Measurements from ENCODE around the gene PI4KB. TPM values are rescaled to one million over a fixed set of nuclear protein-coding genes. Genes with fewer than 3 reads are reported as not detected.

PI4KB gene
- 59.9 TPM for total RNA-seq

GRCh38 chr1:151327223-151327902, at the start of gene PI4KB:
PI4KB (minus strand) TSS chr1:151327416; CDS start chr1:151316481, 10,935 bp downstream.

GRCh38 chr1:151372058-151372934, 45.1 kb upstream of the PI4KB start, which contains the start of gene SELENBP1:
SELENBP1 (minus strand) TSS chr1:151372705; CDS start chr1:151372641, 64 bp downstream.

DNA sequence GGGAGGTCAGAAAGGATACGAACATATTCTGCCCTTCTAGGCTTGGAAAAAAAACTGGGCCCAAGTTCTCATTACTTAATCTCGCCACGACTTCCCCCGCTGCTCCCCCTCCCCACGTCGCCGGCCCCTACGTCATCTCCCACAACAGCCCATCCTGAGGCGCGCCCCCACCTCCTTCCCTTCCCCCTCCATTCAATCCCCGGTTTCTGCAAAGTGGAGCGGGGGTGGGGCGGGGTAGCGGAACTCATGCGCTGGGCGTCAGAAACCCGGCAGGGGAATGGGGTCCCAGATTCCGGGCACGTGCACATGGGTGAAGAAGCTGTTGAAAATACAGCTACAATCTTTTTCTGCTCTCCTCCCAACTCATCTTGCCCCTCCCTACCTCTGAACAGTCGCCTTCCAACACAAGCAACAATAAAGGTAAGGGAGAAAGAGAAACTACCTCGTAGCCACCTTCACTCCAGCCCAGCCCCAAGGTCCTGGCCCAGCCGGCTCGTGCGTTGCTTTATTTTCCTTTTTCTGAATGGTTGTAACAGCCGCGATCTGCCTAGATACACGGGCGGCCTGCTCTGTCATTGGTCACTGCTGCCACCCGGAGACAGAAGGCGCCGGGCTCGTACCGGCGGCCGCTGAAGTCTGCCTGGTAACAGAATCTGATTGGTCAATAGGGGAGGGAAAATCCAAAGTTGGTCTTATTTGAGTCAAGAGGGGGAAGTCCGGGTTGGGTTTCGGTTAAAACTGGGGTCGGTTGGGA, 19.7 kb upstream of the PI4KB start, which contains the start of gene RFX5:
RFX5 (minus strand) TSS at position 484 of the 754 bp plus-strand sequence. CDS start 932 bp downstream, outside the sequence.

DNA sequence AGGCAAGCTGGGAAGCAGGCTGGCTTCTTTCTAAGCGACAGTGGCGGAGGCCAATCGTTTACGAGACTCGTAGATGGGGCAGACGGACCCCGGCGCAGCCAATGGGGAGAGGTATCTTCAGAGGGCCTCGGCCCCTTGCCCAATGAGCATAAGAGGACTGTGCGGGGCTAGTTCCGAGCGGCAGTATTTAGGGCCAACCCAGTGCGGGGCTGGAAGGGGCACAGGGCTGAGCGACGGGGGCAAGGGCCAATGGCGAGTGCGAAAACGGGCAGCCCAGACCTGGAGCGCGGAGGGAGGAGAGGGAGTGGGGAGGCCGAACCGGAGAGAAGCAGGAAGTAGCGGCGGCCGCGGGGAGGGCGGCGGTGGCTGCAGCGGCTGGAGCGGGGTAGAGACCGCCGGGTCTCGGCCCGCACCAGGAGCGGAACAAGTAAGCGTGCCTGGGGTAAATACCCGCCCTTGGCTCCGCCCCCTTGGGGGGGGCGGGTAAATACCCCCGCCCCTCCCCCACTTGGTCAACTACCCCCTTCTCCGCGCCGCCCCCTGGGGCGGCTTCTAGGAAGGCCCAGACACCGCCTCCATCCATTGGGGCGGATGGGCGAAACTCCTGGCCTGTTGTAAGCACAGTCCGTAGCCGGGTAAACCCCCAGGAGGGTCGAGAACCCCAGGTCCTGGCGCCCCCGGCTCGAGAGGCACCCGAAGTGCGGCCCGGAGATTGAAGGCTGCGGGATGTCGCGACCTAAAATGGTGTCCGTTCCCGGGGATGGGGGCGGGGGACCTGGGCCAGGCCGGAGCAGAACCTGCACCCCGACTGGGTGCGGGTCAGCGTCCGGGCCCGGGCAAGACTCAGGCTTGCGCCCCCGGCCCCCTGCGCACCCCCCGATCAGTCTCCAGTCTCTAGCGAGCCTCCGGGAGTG, 45.0 kb downstream of the PI4KB start, which contains the start of gene ZNF687:
ZNF687 (plus strand) TSS at position 331 of the 914 bp plus-strand sequence. CDS start 3,993 bp downstream, outside the sequence.

GRCh38 chr1:151254217-151255213, 72.7 kb downstream of the PI4KB start, which contains the start of gene PSMD4:
PSMD4 (plus strand) TSS chr1:151254734; CDS start chr1:151254783, 49 bp downstream.

Other genes with a start within 250 kb of the PI4KB start
- gene SEMA6C, start 180.8 kb downstream of the PI4KB start, total RNA-seq, result 42.6 TPM
- 1.9 TPM for gene TNFAIP8L2, start 170.8 kb downstream of the PI4KB start, total RNA-seq
- gene LYSMD1, start 161.5 kb downstream of the PI4KB start, total RNA-seq, result 19.3 TPM
- gene SCNM1, start 161.3 kb downstream of the PI4KB start, total RNA-seq, result 16.5 TPM
- gene TMOD4, start 151.4 kb downstream of the PI4KB start, total RNA-seq, result not detected
- 52.3 TPM for gene VPS72, start 137.2 kb downstream of the PI4KB start, total RNA-seq
- gene PIP5K1A, start 128.9 kb downstream of the PI4KB start, total RNA-seq, result 117 TPM
- 101 TPM for gene PSMD4, start 72.7 kb downstream of the PI4KB start, total RNA-seq
- gene ZNF687, start 45.1 kb downstream of the PI4KB start, total RNA-seq, result 46.3 TPM
- gene RFX5, start 19.8 kb upstream of the PI4KB start, total RNA-seq, result 34.7 TPM
- 30.8 TPM for gene SELENBP1, start 45.3 kb upstream of the PI4KB start, total RNA-seq
- gene PSMB4, start 72.2 kb upstream of the PI4KB start, total RNA-seq, result 169 TPM
- 117 TPM for gene POGZ, start 132.1 kb upstream of the PI4KB start, total RNA-seq
- 27.3 TPM for gene CGN, start 184.0 kb upstream of the PI4KB start, total RNA-seq
- 16.2 TPM for gene TUFT1, start 212.9 kb upstream of the PI4KB start, total RNA-seq